Measurements from ENCODE around the gene ATF6B. TPM values are rescaled to one million over a fixed set of nuclear protein-coding genes. Genes with fewer than 3 reads are reported as not detected.

Gene ATF6B
- total RNA-seq, 2 experiments from 2014 or later, result 72.2 to 75.6 TPM

DNA sequence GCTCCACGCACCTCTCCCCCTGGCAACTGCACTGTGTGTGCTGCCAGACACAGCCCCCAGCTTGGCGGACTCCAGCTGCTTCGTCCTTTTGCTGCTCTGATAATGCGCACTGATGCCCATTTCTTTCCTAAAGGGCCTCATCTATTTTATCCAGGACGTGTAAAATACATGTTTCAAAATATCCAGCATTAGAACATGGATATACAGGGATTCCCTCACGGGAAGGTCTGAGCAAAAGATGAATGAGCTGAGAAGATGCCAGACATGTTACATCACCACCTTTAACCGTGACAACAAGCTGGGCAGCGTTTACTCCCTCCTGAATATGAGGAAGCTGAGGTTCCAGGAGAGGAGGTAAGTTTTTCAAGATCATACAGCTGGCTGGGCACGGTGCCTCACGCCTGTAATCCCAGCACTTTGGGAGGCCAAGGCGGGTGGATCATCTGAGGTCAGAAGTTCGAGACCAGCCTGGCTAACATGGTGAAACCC, 51.7 kb downstream of the ATF6B start:
- ATAC-seq (ENCODE audit: poor library complexity) (no peak), DNase-seq (no peak)
- intact Hi-C loops (cut with DNase I, micrococcal nuclease), result no loop called here
- Mint-ChIP-seq H3K27ac (no peak overlapping the region), H3K4me3 (no peak overlapping the region), H3K27me3 (no peaks in the 10 kb centered on the region), H3K4me1 (ENCODE audit: low read depth) (no peaks in the 10 kb centered on the region), H3K36me3 (ENCODE audit: low read depth) (no peaks in the 10 kb centered on the region), H3K9me3 (no peaks in the 10 kb centered on the region)
- TF ChIP-seq, protein P1, sequence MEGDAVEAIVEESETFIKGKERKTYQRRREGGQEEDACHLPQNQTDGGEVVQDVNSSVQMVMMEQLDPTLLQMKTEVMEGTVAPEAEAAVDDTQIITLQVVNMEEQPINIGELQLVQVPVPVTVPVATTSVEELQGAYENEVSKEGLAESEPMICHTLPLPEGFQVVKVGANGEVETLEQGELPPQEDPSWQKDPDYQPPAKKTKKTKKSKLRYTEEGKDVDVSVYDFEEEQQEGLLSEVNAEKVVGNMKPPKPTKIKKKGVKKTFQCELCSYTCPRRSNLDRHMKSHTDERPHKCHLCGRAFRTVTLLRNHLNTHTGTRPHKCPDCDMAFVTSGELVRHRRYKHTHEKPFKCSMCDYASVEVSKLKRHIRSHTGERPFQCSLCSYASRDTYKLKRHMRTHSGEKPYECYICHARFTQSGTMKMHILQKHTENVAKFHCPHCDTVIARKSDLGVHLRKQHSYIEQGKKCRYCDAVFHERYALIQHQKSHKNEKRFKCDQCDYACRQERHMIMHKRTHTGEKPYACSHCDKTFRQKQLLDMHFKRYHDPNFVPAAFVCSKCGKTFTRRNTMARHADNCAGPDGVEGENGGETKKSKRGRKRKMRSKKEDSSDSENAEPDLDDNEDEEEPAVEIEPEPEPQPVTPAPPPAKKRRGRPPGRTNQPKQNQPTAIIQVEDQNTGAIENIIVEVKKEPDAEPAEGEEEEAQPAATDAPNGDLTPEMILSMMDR (IDR thresholded peaks at IDR 0.05), result no peak
- H3K27me3 ChIP-seq (ENCODE audit: control insufficient read depth in 1 of 2, insufficient read depth in 2 of 2, low read length in 2 of 2), result no peaks in the 10 kb centered on the region
- H3K4me3 ChIP-seq (ENCODE audit: low read length), result no peak overlapping the region
- ChIA-PET POLR2A (no interaction called here), CTCF (no interaction called here)
- H3K27ac ChIP-seq (ENCODE audit: low read depth in 1 of 2, low read length in 2 of 2), result no peak overlapping the region
- H3K9me3 ChIP-seq (ENCODE audit: control insufficient read depth in 1 of 2, insufficient read depth in 1 of 2, low read length in 2 of 2), result no peaks in the 10 kb centered on the region
- H3K36me3 ChIP-seq (ENCODE audit: insufficient read depth, low read length), result no peaks in the 10 kb centered on the region
- H3K4me1 ChIP-seq (ENCODE audit: insufficient read depth, low read length), result no peaks in the 10 kb centered on the region

DNA sequence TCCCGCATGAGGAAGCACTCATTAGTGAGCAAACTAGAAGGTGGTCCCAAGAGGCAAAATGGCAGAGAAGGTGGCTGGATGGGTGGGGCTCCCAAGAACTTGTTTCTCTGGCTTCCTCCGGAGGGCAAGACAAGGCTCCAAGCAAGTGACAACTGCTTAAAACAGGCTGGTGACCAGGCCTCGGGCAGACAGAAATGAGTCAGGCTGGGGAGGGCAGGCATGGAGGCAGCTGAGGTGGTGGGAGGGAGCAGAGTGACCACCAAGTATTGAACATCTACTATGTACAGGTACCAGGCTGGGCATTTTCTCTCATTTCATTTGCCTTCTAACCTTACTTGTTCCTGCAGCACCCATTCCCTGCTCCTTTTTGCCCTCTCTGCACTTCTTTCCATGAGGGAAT, 52.3 kb downstream of the ATF6B start:
- TF ChIP-seq, protein P1 (IDR thresholded peaks at IDR 0.05), result no peak
- no peaks in the 10 kb centered on the region for H3K9me3 ChIP-seq (ENCODE audit: control insufficient read depth in 1 of 2, insufficient read depth in 1 of 2, low read length in 2 of 2)
- ATAC-seq (ENCODE audit: poor library complexity) (no peak), DNase-seq (no peak)
- Mint-ChIP-seq H3K36me3 (ENCODE audit: low read depth) (no peaks in the 10 kb centered on the region), H3K27ac (no peak overlapping the region), H3K9me3 (no peaks in the 10 kb centered on the region), H3K4me1 (ENCODE audit: low read depth) (no peaks in the 10 kb centered on the region), H3K4me3 (no peak overlapping the region), H3K27me3 (no peaks in the 10 kb centered on the region)
- POLR2A ChIA-PET, result no interaction called here
- no peak overlapping the region for H3K27ac ChIP-seq (ENCODE audit: low read depth in 1 of 2, low read length in 2 of 2)
- CTCF ChIA-PET, result no interaction called here
- intact Hi-C loops (cut with DNase I, micrococcal nuclease), result no loop called here
- H3K4me3 ChIP-seq (ENCODE audit: low read length), result no peak overlapping the region
- H3K36me3 ChIP-seq (ENCODE audit: insufficient read depth, low read length), result no peaks in the 10 kb centered on the region
- no peaks in the 10 kb centered on the region for H3K27me3 ChIP-seq (ENCODE audit: control insufficient read depth in 1 of 2, insufficient read depth in 2 of 2, low read length in 2 of 2)
- no peaks in the 10 kb centered on the region for H3K4me1 ChIP-seq (ENCODE audit: insufficient read depth, low read length)

DNA sequence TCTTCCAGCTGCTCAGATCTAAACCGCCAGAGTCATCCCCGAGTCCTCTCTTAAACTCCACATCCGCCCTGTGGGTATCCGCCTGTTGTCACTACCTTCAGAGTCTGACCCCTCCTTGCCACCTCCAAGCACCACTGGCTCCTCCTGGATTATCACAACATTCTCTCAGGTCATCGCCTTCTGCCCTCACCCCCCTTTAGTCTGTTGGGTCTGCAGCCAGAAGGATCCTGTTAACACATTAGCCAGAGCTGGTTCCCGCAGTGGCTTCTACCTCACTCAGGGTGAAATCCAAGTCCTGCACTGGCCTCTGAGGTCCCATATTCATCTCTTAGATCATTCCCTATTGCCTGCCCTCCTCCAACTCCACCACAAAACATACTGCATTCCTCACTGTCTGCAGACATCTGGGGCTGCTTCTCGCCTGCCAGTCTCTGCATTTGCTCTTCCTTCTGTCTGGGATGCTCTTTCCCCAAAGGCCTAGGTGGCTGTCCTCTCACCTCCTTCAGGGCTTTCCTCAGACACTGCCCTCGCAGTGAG, 53.0 kb downstream of the ATF6B start:
- Histone ChIP-seq H3K4me1 (ENCODE audit: insufficient read depth, low read length) (no peaks in the 10 kb centered on the region), H3K27ac (ENCODE audit: low read depth in 1 of 2, low read length in 2 of 2) (no peak overlapping the region), H3K4me3 (ENCODE audit: low read length) (no peak overlapping the region), H3K36me3 (ENCODE audit: insufficient read depth, low read length) (no peaks in the 10 kb centered on the region), H3K27me3 (ENCODE audit: control insufficient read depth in 1 of 2, insufficient read depth in 2 of 2, low read length in 2 of 2) (no peaks in the 10 kb centered on the region), H3K9me3 (ENCODE audit: control insufficient read depth in 1 of 2, insufficient read depth in 1 of 2, low read length in 2 of 2) (no peaks in the 10 kb centered on the region)
- no peak overlapping the region for H3K4me3 Mint-ChIP-seq
- intact Hi-C loops (cut with DNase I, micrococcal nuclease), result no loop called here
- DNase-seq (no peak), ATAC-seq (ENCODE audit: poor library complexity) (no peak)
- TF ChIP-seq, protein P1 (IDR thresholded peaks at IDR 0.05), result no peak
- no peaks in the 10 kb centered on the region for H3K4me1 Mint-ChIP-seq (ENCODE audit: low read depth)
- H3K36me3 Mint-ChIP-seq (ENCODE audit: low read depth), result no peaks in the 10 kb centered on the region
- ChIA-PET CTCF (interaction anchor here (0.6 kb wide), 1 partner anchor 1588 kb away, joined by 3 read pairs; no protein-coding TSS in a partner anchor), POLR2A (no interaction called here)
- H3K9me3 Mint-ChIP-seq, result no peaks in the 10 kb centered on the region
- no peak overlapping the region for H3K27ac Mint-ChIP-seq
- no peaks in the 10 kb centered on the region for H3K27me3 Mint-ChIP-seq

All from CD4-positive, alpha-beta T cell (primary cell).